ENCODE results near the gene FBXW11. TPM values are rescaled to one million over a fixed set of nuclear protein-coding genes. Genes with fewer than 3 reads are reported as not detected.

FBXW11 gene
- total and polyA plus RNA-seq, 12 donors, result 6.8 to 89.0 (median 60.3) TPM

- H3K9me3 ChIP-seq (replicated peaks in 1 of 3), result no peaks in the 10 kb centered on the region
- no peaks in the 10 kb centered on the region for H3K27me3 ChIP-seq
- H3K4me3 ChIP-seq, result no peak overlapping the region
- intact Hi-C loops (cut with DNase I), result loop anchor here in 1 of 2 donors (10.0 kb wide), 1 partner anchor 424 kb away; no protein-coding TSS in a partner anchor
- WGBS, 4 donors, result 87 to 93% (median 90%) methylated on average over 6 of the region's 6 CpGs
- H3K27ac ChIP-seq, result no peak overlapping the region
- no peaks in the 10 kb centered on the region for H3K36me3 ChIP-seq (replicated peaks in 1 of 2)
- no peak for TF ChIP-seq CTCF (IDR thresholded peaks at IDR 0.05)
- no peaks in the 10 kb centered on the region for H3K4me1 ChIP-seq (replicated peaks in 1 of 2)
- no peak for DNase-seq
These were observed 157.4 kb downstream of the FBXW11 start for GRCh38 chr5:171848911-171849520.

GRCh38 chr5:171848486-171848885, 158.0 kb downstream of the FBXW11 start:
- intact Hi-C loops (cut with DNase I), result loop anchor here in 1 of 2 donors (10.0 kb wide), 1 partner anchor 424 kb away; no protein-coding TSS in a partner anchor
- 84 to 100% (median 85%) methylated on average over 4 to 5 of the region's 5 CpGs for WGBS, 4 donors
- peak in 1 of 7 donors; percentile 25 for DNase-seq
- no peaks in the 10 kb centered on the region for H3K9me3 ChIP-seq (replicated peaks in 1 of 3)
- H3K27ac ChIP-seq, result no peak overlapping the region
- H3K4me3 ChIP-seq, result no peak overlapping the region
- TF ChIP-seq CTCF (IDR thresholded peaks at IDR 0.05) (no peak), POLR2A (IDR thresholded peaks at IDR 0.05) (no peak)
- no peaks in the 10 kb centered on the region for H3K36me3 ChIP-seq (replicated peaks in 1 of 2)
- H3K27me3 ChIP-seq, result no peaks in the 10 kb centered on the region
- H3K4me1 ChIP-seq (replicated peaks in 1 of 2), result no peaks in the 10 kb centered on the region

- Histone ChIP-seq H3K36me3 (replicated peaks in 1 of 2) (no peaks in the 10 kb centered on the region), H3K9me3 (replicated peaks in 1 of 3) (no peaks in the 10 kb centered on the region), H3K27ac (no peak overlapping the region), H3K27me3 (no peaks in the 10 kb centered on the region), H3K4me3 (no peak overlapping the region), H3K4me1 (replicated peaks in 1 of 2) (no peaks in the 10 kb centered on the region)
- peak in 1 of 7 donors; percentile 20 for DNase-seq
- intact Hi-C loops (cut with DNase I), result loop anchor here in 1 of 2 donors (10.0 kb wide), 1 partner anchor 423 kb away; no protein-coding TSS in a partner anchor
- no peak for TF ChIP-seq POLR2A (IDR thresholded peaks at IDR 0.05)
- TF ChIP-seq CTCF (IDR thresholded peaks at IDR 0.05), result no peak
- 75 to 86% (median 83%) methylated on average over 15 of the region's 15 CpGs for WGBS, 4 donors
These were observed 158.4 kb downstream of the FBXW11 start for GRCh38 chr5:171848006-171848405.

- Histone ChIP-seq H3K27me3 (no peaks in the 10 kb centered on the region), H3K9me3 (replicated peaks in 1 of 3) (no peaks in the 10 kb centered on the region), H3K36me3 (replicated peaks in 1 of 2) (no peaks in the 10 kb centered on the region), H3K4me3 (no peak overlapping the region), H3K4me1 (replicated peaks in 1 of 2) (no peaks in the 10 kb centered on the region), H3K27ac (no peak overlapping the region)
- 95 to 99% (median 98%) methylated on average over 3 of the region's 3 CpGs for WGBS, 4 donors
- TF ChIP-seq POLR2A (IDR thresholded peaks at IDR 0.05) (no peak), CTCF (IDR thresholded peaks at IDR 0.05) (no peak)
- DNase-seq, result peak in 1 of 7 donors; percentile 20
- intact Hi-C loops (cut with DNase I), result loop anchor here in 1 of 2 donors (10.0 kb wide), 1 partner anchor 422 kb away; no protein-coding TSS in a partner anchor
These were observed 159.4 kb downstream of the FBXW11 start for GRCh38 chr5:171847026-171847425.

Measured in adrenal gland (tissue), 12 donors.